Lung (tissue), 12 donors: ENCODE measurements around the gene DHRS12. TPM values are rescaled to one million over a fixed set of nuclear protein-coding genes. Genes with fewer than 3 reads are reported as not detected.

ENCODE experiments used
- ATAC-seq: fragments of 200-7000 bp; cut with Tn5 transposase; one replicate; pipeline ENCODE4 v1.9.1; 2020; ENCODE audit warnings: moderate number of reproducible peaks; ENCODE audit not compliant: insufficient read depth, low FRiP score
- DNase-seq, 3 donors: peaks; one replicate each; pipeline ENCODE4 v3.0.0-alpha.2; 2013 to 2017
- H3K27ac ChIP-seq, 2 donors: one replicate each; pipeline ENCODE4 v1.5.1; 2013; ENCODE audit warnings: mild to moderate bottlenecking in 2 of 2, moderate library complexity in 2 of 2, control low read depth in 1 of 2, inconsistent platforms in 1 of 2, low read depth in 1 of 2, low read length in 1 of 2
- H3K27me3 ChIP-seq, 3 donors: one replicate each; pipeline ENCODE4 v1.5.1; 2013; ENCODE audit warnings: low read length in 2 of 3; ENCODE audit not compliant: control insufficient read depth in 3 of 3, insufficient read depth in 3 of 3
- H3K36me3 ChIP-seq, 4 donors: one replicate each; pipeline ENCODE4 v1.5.1; 2013; ENCODE audit warnings: low read length in 4 of 4, mild to moderate bottlenecking in 1 of 4, moderate library complexity in 1 of 4; ENCODE audit not compliant: control insufficient read depth in 4 of 4, insufficient read depth in 4 of 4
- H3K4me1 ChIP-seq, 5 donors: one replicate each; pipeline ENCODE4 v1.5.1; 2013; ENCODE audit warnings: low read length in 5 of 5, mild to moderate bottlenecking in 2 of 5, moderate library complexity in 1 of 5; ENCODE audit not compliant: control insufficient read depth in 5 of 5, insufficient read depth in 5 of 5
- H3K4me3 ChIP-seq: one replicate; pipeline ENCODE4 v1.5.1; 2013; ENCODE audit warnings: mild to moderate bottlenecking, control low read depth, moderate library complexity
- H3K9ac ChIP-seq, 2 donors: one replicate each; pipeline ENCODE4 v1.5.1; 2013; ENCODE audit warnings: low read length in 2 of 2, control low read depth in 1 of 2; ENCODE audit not compliant: insufficient read depth in 1 of 2
- H3K9me3 ChIP-seq, 4 donors: one replicate each; pipeline ENCODE4 v1.5.1; 2013; ENCODE audit warnings: low read length in 3 of 4, mild to moderate bottlenecking in 1 of 4, moderate library complexity in 1 of 4; ENCODE audit not compliant: control insufficient read depth in 4 of 4, insufficient read depth in 3 of 4
- WGBS, 2 donors: extraction: QIAGEN DNeasy Blood & Tissue Kit; methylation state at CpG; one replicate each; pipeline ENCODE4 v1.1.7; 2013; 5-methylcytosine and 5-hydroxymethylcytosine counted together
- polyA plus RNA-seq, 2 donors: library from polyadenylated mRNA; stranded (reverse); fragments of 200-250 nt; gene quantifications; one replicate each; pipeline ENCODE4 v1.2.1, GENCODE V29; 2013
- total RNA-seq, 2 donors: library from RNA; depleted of rRNA in 1 of 2; stranded (reverse); fragments of >200 nt in 1 of 2; gene quantifications; one replicate each; pipeline ENCODE4 v1.2.1, GENCODE V29; 2014 to 2021
- TF ChIP-seq, protein P1 (sequence below): IDR thresholded peaks from 2 replicates; pipeline ENCODE4 v1.5.1; 2012; ENCODE audit warnings: mild to moderate bottlenecking; ENCODE audit errors: control extremely low read depth, extremely low read depth
- donor health status: control.
- donor health status: control.
- donor health status: Bipolar disorder and iron deficiency.
- donor health status: healthy.
- donor health status: DM: yes; HTN: yes; CAD: no.

DHRS12 gene
- total and polyA plus RNA-seq, 4 donors, result 8.5 to 17.9 (median 12.0) TPM

DNA sequence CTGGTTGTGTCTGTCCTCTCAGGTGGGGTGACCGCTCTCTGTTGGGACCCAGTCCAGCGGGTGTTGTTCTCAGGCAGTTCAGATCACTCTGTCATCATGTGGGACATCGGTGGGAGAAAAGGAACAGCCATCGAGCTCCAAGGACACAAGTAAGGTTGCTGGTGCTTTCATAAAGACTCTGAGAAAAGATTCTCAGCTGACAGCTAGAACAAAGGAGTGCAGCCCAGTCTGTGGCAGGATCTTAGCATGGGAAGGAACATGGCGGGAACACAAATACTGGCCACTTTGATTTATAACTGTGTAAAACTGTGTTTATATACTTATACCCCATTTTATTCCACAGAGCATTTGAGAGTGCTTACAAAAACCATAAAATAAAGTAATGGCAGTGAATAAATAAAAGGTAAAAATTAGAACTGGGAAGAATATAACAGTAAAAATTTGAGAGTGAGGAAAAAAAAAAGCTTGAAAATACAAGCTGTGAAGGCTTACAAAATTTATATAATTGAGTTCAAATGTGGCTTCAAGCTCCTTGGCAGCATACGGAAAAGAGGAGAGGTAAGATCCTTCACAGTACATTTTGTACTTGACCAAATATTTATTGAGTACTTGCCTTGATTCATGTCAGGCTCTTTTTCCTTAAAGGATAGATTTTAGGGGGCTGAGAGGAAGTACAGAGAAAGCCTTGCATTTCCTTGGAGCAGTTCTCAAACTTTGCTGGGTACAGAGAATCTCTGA lies 64.8 kb downstream of the DHRS12 start:
- TF ChIP-seq, protein P1, sequence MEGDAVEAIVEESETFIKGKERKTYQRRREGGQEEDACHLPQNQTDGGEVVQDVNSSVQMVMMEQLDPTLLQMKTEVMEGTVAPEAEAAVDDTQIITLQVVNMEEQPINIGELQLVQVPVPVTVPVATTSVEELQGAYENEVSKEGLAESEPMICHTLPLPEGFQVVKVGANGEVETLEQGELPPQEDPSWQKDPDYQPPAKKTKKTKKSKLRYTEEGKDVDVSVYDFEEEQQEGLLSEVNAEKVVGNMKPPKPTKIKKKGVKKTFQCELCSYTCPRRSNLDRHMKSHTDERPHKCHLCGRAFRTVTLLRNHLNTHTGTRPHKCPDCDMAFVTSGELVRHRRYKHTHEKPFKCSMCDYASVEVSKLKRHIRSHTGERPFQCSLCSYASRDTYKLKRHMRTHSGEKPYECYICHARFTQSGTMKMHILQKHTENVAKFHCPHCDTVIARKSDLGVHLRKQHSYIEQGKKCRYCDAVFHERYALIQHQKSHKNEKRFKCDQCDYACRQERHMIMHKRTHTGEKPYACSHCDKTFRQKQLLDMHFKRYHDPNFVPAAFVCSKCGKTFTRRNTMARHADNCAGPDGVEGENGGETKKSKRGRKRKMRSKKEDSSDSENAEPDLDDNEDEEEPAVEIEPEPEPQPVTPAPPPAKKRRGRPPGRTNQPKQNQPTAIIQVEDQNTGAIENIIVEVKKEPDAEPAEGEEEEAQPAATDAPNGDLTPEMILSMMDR, result no peak
- Histone ChIP-seq H3K27me3 (peaks cover 0 to 3% (median 0%) of the 10 kb centered on the region in 3 donors), H3K27ac (peak overlapping the region in 1 of 2 donors; percentile 59), H3K9me3 (no peaks in the 10 kb centered on the region), H3K4me1 (peaks cover 0 to 15% (median 3%) of the 10 kb centered on the region in 5 donors), H3K9ac (peak overlapping the region in 1 of 2 donors; percentile 47), H3K36me3 (peaks cover 3 to 10% (median 4%) of the 10 kb centered on the region in 4 donors), H3K4me3 (no peak overlapping the region)
- 80 to 84% methylated on average over 6 of the region's 6 CpGs for whole genome bisulfite sequencing, 2 donors
- DNase-seq (no peak), ATAC-seq (no peak)

DNA sequence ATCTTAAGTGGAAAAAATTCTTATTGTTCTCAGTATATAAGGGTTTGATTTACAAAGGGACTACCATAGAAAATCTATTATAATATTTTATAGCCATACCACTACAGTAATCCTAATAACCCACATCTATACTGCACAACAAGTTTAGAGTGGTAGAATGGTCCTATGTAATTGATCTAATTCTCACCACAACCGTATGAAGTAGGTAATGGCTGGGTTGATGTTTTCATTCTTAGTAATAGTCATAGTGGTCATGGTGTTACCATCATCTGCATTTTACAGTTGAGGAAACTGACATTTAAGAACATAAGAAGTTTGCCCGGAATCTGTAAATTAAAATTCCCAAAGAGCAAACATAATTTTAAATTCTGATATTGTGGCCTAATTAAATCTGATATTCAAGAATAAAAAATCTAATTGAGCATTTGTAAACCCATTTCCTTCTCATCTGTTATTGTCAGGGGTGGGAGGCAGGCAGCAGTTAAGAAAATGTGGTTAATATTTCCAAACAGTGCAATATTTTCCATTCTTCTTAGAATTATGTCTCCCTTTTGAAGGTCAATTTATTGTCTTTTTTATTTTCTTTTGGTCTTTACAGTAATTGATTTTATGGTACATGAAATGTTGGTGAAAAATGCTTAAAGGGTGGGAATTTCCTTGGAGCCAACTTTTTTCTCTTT lies 65.6 kb downstream of the DHRS12 start:
- peaks cover 3 to 10% (median 4%) of the 10 kb centered on the region in 4 donors for H3K36me3 ChIP-seq
- no peak overlapping the region for H3K4me3 ChIP-seq
- TF ChIP-seq, protein P1, result no peak
- H3K9me3 ChIP-seq, result no peaks in the 10 kb centered on the region
- WGBS, 2 donors, result 93 to 94% methylated on average over 2 of the region's 2 CpGs
- H3K4me1 ChIP-seq, result peaks cover 0 to 15% (median 4%) of the 10 kb centered on the region in 5 donors
- no peak overlapping the region for H3K9ac ChIP-seq
- no peak overlapping the region for H3K27ac ChIP-seq
- ATAC-seq (no peak), DNase-seq (no peak)
- peaks cover 0 to 3% (median 0%) of the 10 kb centered on the region in 3 donors for H3K27me3 ChIP-seq

DNA sequence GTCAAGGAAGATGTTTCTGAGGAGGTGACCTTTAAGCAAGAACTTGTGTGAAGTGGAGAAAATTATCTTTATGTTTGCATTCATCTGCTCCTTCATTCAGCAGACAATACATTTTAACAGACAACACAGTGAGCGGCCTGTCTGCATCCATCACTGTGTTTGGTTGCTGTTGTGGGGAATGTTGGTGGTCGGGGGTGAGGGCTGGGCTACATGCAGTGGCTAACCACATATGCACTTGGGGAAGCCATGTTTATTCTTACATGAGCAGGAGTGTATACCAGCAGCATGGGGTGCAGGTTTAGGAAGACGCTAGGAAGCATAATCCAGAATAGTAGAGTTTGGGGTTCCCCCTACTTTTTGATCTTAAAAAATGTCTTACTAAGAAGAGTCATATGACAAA lies 66.4 kb downstream of the DHRS12 start:
- ATAC-seq, result no peak
- no peaks in the 10 kb centered on the region for H3K9me3 ChIP-seq
- H3K27ac ChIP-seq, result no peak overlapping the region
- no peak for DNase-seq
- WGBS, 2 donors, result 82 to 85% methylated on average over 3 of the region's 3 CpGs
- H3K36me3 ChIP-seq, result peaks cover 3 to 10% (median 4%) of the 10 kb centered on the region in 4 donors
- H3K27me3 ChIP-seq, result peaks cover 0 to 3% (median 0%) of the 10 kb centered on the region in 3 donors
- no peak overlapping the region for H3K9ac ChIP-seq
- peaks cover 0 to 15% (median 4%) of the 10 kb centered on the region in 5 donors for H3K4me1 ChIP-seq
- no peak overlapping the region for H3K4me3 ChIP-seq
- TF ChIP-seq, protein P1, result no peak
